ENCODE results near the gene ASF1A. TPM values are rescaled to one million over a fixed set of nuclear protein-coding genes. Genes with fewer than 3 reads are reported as not detected.

ASF1A gene
- total RNA-seq (10 to 100 TPM in 1 of 2 donors, 1 to 10 TPM in 1; 5.6 to 27.0 TPM), polyA plus RNA-seq (1 to 10 TPM; 7.0 to 7.4 TPM)

GRCh38 chr6:118893807-118894424 lies at the start of gene ASF1A:
Gene ASF1A, plus strand, starts transcription at chr6:118894152. Its CDS starts 262 bp downstream, at chr6:118894414.
- TF ChIP-seq TAF1 (conservative IDR thresholded peaks at IDR 0.05) = peak; percentile 91
- TF ChIP-seq FOXA2 (IDR thresholded peaks at IDR 0.05) = peak; percentile 2
- TF ChIP-seq GABPA (IDR thresholded peaks at IDR 0.05 in 1 of 2, conservative IDR thresholded peaks at IDR 0.05 in 1 of 2) = peak in 1 of 2 donors; percentile 17
- TF ChIP-seq ZBTB33 (IDR thresholded peaks at IDR 0.05) = no peak
- peak; percentile 50 for TF ChIP-seq FOXA1 (IDR thresholded peaks at IDR 0.05)
- no peak for TF ChIP-seq ATF3 (IDR thresholded peaks at IDR 0.05)
- no peak for TF ChIP-seq NR2F2 (IDR thresholded peaks at IDR 0.05)
- peak; percentile 77 for TF ChIP-seq CTCF (IDR thresholded peaks at IDR 0.05; ENCODE audit: low read depth, low read length, missing input control)
- peak; percentile 88 for TF ChIP-seq REST (IDR thresholded peaks at IDR 0.05)
- TF ChIP-seq YY1 (IDR thresholded peaks at IDR 0.05) = peak; percentile 93
- peak; percentile 40 for TF ChIP-seq MAX (IDR thresholded peaks at IDR 0.05)
- TF ChIP-seq EGR1 (IDR thresholded peaks at IDR 0.05; ENCODE audit: low read depth in 2 of 2) = peak; percentile 37 to 48
- TF ChIP-seq HNF4A (conservative IDR thresholded peaks at IDR 0.05) = peak; percentile 28 to 51
- TF ChIP-seq JUND (IDR thresholded peaks at IDR 0.05) = peak; percentile 8 to 16
- TF ChIP-seq RAD21 (IDR thresholded peaks at IDR 0.05) = peak; percentile 67 to 76
- peak; percentile 72 for TF ChIP-seq SP1 (IDR thresholded peaks at IDR 0.05)
- peak; percentile 50 to 54 for TF ChIP-seq RXRA (IDR thresholded peaks at IDR 0.05)
- no peak for TF ChIP-seq HNF4G (IDR thresholded peaks at IDR 0.05)
- under 1% methylated on average over 51 of the region's 51 CpGs for WGBS
- peak; percentile 94 for DNase-seq (ENCODE audit: low spot score)
- Histone ChIP-seq H3K4me1 (ENCODE audit: control insufficient read depth in 4 of 4, insufficient read depth in 4 of 4, low read length in 3 of 4) (peaks cover 3 to 19% (median 5%) of the 10 kb centered on the region in 4 donors), H3K27me3 (ENCODE audit: control insufficient read depth in 4 of 4, insufficient read depth in 4 of 4, low read length in 3 of 4) (no peaks in the 10 kb centered on the region), H3K36me3 (ENCODE audit: control insufficient read depth in 4 of 4, insufficient read depth in 3 of 4, low read depth in 1 of 4, low read length in 3 of 4) (no peaks in the 10 kb centered on the region), H3K4me3 (ENCODE audit: low read depth in 1 of 3, low read length in 3 of 3) (peak within 1 kb of the TSS; percentile 89 to 94 (median 93)), H3K9ac (ENCODE audit: low read depth in 1 of 2, low read length in 2 of 2) (peak within 1 kb of the TSS; percentile 84 to 93), H3K9me3 (ENCODE audit: control insufficient read depth in 4 of 4, low read length in 3 of 4) (no peaks in the 10 kb centered on the region), H3K27ac (ENCODE audit: low read depth in 1 of 2, low read length in 2 of 2) (peak within 1 kb of the TSS; percentile 92 to 94)
